Activated CD8-positive, alpha-beta memory T cell treated with anti-CD3 and anti-CD28 coated beads, Interleukin-2, amount 10 ng/mL, durations not matched to agents 7 days and 5 days (primary cell): ENCODE measurements around the gene DAB1. TPM values are rescaled to one million over a fixed set of nuclear protein-coding genes. Genes with fewer than 3 reads are reported as not detected.

ENCODE experiments used
- ATAC-seq: fragments of 150-1000 bp; cut with Tn5 transposase; one replicate; pipeline ENCODE4 v1.10.0; 2021; ENCODE audit warnings: moderate library complexity
- CTCF ChIA-PET: fragments of 350-600 bp; sonication (Branson Sonifier 250); formaldehyde crosslinking; loops from one replicate; lab custom pipeline; 2021; ENCODE audit warnings: antibody characterized with exemption; lab: Charles Lee
- DNase-seq: peaks from one replicate; pipeline ENCODE4 v3.0.0-alpha.2; 2020
- H3K27ac Mint-ChIP-seq: one replicate; pipeline ENCODE4 v1.8.0; 2021; ENCODE audit warnings: mild to moderate bottlenecking, mixed read lengths
- H3K27me3 Mint-ChIP-seq: one replicate; pipeline ENCODE4 v1.8.0; 2021; ENCODE audit warnings: mixed read lengths
- H3K36me3 Mint-ChIP-seq: one replicate; pipeline ENCODE4 v1.8.0; 2021; ENCODE audit warnings: mild to moderate bottlenecking, mixed read lengths
- H3K4me1 Mint-ChIP-seq: one replicate; pipeline ENCODE4 v1.8.0; 2021; ENCODE audit warnings: mixed read lengths
- H3K4me3 Mint-ChIP-seq: one replicate; pipeline ENCODE4 v1.8.0; 2021; ENCODE audit warnings: mild to moderate bottlenecking, moderate library complexity, mixed read lengths
- H3K9me3 Mint-ChIP-seq: one replicate; pipeline ENCODE4 v1.8.0; 2022; ENCODE audit warnings: low read depth, mixed read lengths
- total RNA-seq, 2 experiments: library from RNA; stranded (reverse); gene quantifications; one replicate each; pipeline ENCODE4 v1.2.3, GENCODE V29; 2021

Gene DAB1
- total RNA-seq, 2 experiments from 2014 or later = 0.15 TPM; not detected in 1

DNA sequence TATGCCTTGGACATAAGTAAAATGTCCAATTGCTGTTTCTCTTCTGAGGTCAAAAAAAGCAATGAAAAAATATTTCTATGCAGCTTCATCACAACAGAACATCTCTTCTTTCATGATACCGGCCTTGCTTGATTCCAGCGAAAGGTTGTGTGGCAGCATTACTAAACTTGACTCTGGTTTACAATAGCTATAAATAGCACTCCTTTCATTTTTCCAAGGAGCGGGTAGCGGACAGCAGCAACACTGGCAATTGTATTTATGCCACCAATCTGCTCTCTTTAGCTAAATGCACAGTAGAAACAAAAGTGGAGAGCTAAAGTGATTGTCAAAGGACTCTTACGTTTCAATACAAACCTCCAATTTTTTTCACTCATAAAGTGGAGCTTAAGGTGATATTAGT lies 7.5 kb upstream of the DAB1 start:
- no peaks in the 10 kb centered on the region for H3K4me1 Mint-ChIP-seq

DNA sequence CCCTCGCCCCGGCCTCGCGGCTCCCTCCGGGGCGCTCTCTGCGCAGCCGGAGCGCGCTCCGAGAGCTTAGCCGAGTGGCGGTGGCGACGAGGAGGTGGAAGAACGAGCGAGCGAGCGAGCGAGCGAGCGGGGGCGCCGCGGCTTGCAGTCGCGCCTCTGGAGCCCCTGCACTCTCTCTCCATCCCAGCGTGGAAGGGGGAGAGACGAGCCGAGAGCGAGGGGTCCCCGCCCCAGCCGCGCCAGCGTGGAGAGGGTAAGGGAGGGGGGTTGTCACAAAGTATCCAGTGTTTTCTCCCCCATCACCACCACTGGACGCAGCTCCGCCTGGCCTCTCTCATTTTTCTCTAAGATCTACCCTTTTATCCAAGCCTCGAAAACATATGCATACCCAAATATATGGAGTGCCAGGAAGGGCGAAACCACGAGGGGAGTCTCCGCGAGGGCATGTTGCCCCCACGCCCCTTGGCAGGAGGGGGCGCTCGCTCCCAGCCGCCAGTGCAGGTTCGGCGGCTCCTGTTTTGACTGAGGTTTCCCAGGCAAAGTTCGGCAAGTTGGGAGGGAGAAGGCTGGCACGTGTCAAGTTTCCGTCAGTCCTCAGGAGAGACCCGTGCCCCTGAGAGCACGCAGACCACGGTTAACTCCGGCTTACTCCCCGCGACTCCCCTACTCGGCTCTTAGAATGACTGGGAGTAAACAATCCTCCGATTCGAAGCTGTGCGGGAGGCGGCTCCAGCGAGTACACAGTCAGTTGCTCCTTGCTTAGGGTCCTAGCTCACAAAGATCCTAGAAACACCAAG lies 569 bp upstream of the DAB1 start:
- H3K36me3 Mint-ChIP-seq = no peaks in the 10 kb centered on the region
- peaks cover 56% of the 10 kb centered on the region for H3K27me3 Mint-ChIP-seq
- H3K27ac Mint-ChIP-seq = no peak overlapping the region
- peaks cover 1% of the 10 kb centered on the region for H3K4me1 Mint-ChIP-seq
- H3K4me3 Mint-ChIP-seq = no peak overlapping the region
- no peaks in the 10 kb centered on the region for H3K9me3 Mint-ChIP-seq
- DNase-seq (no peak), ATAC-seq (no peak)
- CTCF ChIA-PET = no interaction called here

More for the DNA sequence above, 7.5 kb upstream of the DAB1 start:
- H3K4me3 Mint-ChIP-seq = no peak overlapping the region
- DNase-seq (no peak), ATAC-seq (no peak)
- no peak overlapping the region for H3K27ac Mint-ChIP-seq
- H3K27me3 Mint-ChIP-seq = peaks cover 1% of the 10 kb centered on the region
- CTCF ChIA-PET = no interaction called here
- no peaks in the 10 kb centered on the region for H3K36me3 Mint-ChIP-seq
- H3K9me3 Mint-ChIP-seq = no peaks in the 10 kb centered on the region

DNA sequence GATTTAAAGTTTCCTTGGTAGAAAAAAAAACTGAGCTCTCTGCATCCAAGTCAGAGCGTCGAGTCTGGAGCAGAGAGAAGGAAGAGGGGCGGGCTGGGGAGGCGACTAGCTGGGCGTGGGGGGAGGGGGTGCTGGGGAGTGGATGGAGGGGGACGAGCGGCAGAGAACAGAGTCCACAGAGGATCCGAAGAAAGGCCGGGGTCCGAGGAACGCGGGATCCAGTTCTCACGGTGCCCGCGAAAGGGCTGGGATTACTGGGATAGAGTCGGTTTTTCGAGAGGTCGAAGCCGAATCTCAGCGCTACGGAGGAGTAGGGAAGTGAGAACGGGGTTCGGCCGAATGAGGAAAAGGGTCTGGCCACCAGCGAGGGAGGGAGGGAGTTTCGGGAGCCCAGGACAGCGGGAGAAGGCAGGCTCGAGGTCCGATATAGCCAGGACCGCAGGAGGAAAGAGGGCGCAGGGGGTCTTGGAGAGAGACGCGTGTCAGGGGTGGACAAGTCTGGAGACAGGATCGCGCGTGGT lies 665 bp downstream of the DAB1 start:
- no peak overlapping the region for H3K27ac Mint-ChIP-seq
- H3K4me1 Mint-ChIP-seq = peaks cover 1% of the 10 kb centered on the region
- no peak overlapping the region for H3K4me3 Mint-ChIP-seq
- no peaks in the 10 kb centered on the region for H3K9me3 Mint-ChIP-seq
- DNase-seq = no peak
- H3K36me3 Mint-ChIP-seq = no peaks in the 10 kb centered on the region
- ATAC-seq = no peak
- CTCF ChIA-PET = no interaction called here
- peaks cover 56% of the 10 kb centered on the region for H3K27me3 Mint-ChIP-seq

DNA sequence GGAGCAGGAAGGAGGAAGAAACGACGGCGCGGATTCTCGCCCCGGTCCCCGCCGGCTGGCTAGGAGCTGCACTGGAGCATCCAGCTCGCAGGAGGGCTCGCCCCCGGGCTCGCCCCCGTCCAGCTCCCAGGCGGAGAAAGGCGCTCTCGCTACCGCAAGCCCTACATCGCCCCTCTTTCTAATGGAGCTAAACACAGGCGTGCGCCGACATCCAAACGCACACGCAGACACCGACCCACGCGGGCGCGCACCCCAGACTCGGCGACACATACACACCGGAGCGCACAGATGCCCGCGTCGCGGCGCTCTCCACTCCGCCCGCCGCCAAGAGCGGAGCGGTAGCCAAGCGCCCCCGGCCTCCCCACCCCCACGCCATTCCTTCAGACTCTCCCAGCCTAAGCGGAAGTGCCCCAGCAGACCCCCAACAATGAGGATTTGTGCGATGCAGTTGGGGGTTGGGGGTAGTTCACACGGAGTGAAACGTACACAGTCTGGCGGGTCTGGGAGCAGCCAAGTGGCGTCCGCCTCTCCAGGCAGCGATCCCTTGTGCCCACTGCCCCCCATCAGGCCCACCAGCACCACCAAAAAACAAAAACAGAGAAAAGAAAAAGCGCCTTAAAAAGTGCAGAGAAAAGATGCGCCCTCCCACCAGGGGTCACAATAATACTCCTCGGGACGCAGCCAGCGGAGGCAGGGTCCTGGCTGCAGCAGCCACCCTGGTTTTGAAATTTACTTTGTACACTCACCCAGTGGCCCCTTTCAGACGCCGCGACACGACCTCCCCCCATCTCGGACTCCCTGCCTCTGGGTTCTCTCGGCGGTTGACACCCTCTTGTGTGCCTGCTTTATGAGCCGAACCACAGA lies 1.4 kb downstream of the DAB1 start:
- Mint-ChIP-seq H3K27me3 (peaks cover 61% of the 10 kb centered on the region), H3K4me3 (no peak overlapping the region), H3K27ac (no peak overlapping the region), H3K9me3 (no peaks in the 10 kb centered on the region), H3K4me1 (peaks cover 1% of the 10 kb centered on the region), H3K36me3 (no peaks in the 10 kb centered on the region)
- CTCF ChIA-PET = no interaction called here
- DNase-seq (no peak), ATAC-seq (no peak)

DNA sequence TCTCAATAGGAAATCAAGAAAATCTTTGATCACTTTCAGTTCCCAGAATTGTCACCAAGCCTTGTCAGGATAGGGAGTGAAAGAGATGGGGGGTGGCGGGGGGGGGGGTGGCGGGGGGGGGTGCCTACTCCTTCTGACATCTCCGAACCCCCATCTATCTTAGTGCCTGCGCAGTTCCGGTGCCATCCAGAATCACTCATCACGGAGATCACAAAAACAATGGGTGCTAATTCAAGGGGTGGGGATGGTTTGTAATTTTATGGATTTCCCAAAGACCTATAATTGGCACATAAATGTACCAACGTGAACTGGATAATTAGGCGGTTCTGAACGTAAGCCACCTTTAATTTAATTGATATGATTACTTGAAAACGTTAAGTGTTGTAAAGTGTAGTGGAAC lies 2.1 kb downstream of the DAB1 start:
- Mint-ChIP-seq H3K36me3 (no peaks in the 10 kb centered on the region), H3K9me3 (no peaks in the 10 kb centered on the region), H3K27me3 (peaks cover 61% of the 10 kb centered on the region), H3K4me3 (no peak overlapping the region), H3K4me1 (peaks cover 1% of the 10 kb centered on the region), H3K27ac (no peak overlapping the region)
- ATAC-seq = no peak
- no peak for DNase-seq
- CTCF ChIA-PET = no interaction called here

DNA sequence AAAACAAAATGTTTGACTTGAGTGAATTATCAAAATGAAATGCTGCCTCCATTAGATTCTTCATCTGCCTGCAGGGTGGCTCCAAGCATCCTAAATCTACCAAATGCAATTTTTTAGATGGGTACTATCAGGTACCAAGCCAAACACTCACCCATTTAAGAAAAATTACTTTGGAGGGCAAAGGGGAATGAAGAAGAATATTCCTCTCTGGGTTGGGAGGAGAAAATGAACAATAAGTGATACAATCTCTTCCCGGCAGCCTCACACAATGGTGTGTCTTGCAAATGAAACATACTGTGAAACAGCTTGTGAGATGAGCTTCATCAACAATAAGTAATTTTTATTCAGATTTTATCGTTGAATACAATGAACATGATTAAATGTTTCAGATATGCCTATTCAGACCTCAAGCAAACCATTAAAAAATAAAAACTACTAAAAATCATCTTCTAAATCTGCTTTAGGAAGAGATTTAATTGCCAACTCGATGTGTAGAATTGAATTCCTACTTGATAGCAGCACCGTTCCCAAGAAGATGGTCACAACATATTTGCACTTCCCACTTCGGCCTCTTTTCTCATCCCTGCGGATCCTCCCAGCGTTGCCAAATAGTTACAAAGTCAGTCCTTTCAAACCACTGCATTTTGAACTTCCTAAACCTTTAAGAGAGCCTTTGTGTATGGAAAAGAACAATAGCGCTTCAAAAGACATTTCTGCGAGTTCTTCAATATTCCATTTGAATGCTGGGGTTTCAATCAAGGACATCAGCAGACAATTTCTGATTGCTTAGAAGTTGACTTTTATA lies 2.7 kb downstream of the DAB1 start:
- Mint-ChIP-seq H3K36me3 (no peaks in the 10 kb centered on the region), H3K27ac (no peak overlapping the region), H3K4me3 (no peak overlapping the region), H3K27me3 (peaks cover 57% of the 10 kb centered on the region), H3K4me1 (peaks cover 1% of the 10 kb centered on the region), H3K9me3 (no peaks in the 10 kb centered on the region)
- ATAC-seq (no peak), DNase-seq (no peak)
- CTCF ChIA-PET = no interaction called here

DNA sequence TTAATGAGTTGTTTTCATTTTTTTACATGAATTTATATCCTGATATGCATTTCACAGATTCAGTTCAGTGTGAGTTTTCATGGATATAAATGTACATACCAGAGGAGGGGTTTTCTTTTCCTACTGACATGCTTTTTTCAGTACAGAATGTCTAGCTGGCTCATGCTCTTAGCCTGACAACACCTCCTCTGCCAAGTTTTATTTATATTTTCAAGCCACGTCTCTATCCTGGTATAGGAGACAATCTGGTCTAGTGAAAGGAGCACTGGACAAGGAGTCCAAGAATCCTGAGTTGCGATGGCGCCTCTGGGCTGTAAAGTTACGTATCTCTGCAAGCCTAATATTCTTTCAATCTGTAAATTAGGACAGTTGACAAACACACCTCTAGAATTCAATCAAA lies 4.9 kb downstream of the DAB1 start:
- H3K4me3 Mint-ChIP-seq = no peak overlapping the region
- no peak for DNase-seq
- ATAC-seq = no peak
- peaks cover 38% of the 10 kb centered on the region for H3K27me3 Mint-ChIP-seq
- H3K9me3 Mint-ChIP-seq = no peaks in the 10 kb centered on the region
- no peaks in the 10 kb centered on the region for H3K36me3 Mint-ChIP-seq
- no peak overlapping the region for H3K27ac Mint-ChIP-seq
- CTCF ChIA-PET = no interaction called here
- H3K4me1 Mint-ChIP-seq = peaks cover 1% of the 10 kb centered on the region

DNA sequence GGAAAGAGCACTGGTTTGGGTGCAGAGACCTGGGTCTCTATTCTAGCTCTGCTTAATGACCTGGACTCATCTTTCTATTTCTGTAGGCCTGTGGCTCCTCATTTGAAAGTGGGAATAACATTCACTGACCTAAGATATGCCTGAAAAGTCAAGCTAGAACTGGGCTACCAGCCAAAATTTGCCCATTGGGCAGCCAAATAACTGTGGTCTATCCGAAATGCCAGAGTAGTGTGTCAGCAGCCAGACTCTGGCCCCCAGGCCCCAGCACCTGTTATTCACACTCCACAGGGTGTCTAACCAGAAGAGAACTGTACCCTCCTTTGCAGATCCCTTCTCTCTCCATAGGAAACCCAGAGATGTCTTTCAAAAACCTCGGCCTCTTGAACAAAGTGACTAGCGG lies 12.6 kb downstream of the DAB1 start:
- Mint-ChIP-seq H3K4me1 (no peaks in the 10 kb centered on the region), H3K9me3 (peaks cover 2% of the 10 kb centered on the region), H3K27me3 (no peaks in the 10 kb centered on the region), H3K4me3 (no peak overlapping the region), H3K27ac (no peak overlapping the region), H3K36me3 (no peaks in the 10 kb centered on the region)
- CTCF ChIA-PET = no interaction called here
- ATAC-seq (no peak), DNase-seq (no peak)

DNA sequence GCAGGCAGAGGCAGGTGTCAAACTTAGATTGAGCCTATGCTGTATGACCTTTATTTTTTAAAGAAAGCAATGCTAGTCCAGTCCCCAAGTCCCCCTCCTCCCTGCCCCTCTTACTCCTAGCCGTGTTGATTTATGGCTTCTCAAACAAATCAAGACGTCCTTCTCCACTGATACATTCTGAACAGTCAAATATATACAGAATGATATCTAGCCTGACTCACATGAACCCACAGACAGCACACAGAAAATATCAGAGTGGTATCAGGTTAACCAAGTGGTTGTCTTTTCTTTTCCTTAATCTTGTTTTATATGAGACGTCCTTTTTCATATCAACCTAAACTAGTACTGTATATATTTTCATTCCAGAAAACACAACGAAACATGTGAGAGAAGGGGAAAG lies 13.4 kb downstream of the DAB1 start:
- CTCF ChIA-PET = no interaction called here
- ATAC-seq = no peak
- peaks cover 2% of the 10 kb centered on the region for H3K9me3 Mint-ChIP-seq
- H3K36me3 Mint-ChIP-seq = no peaks in the 10 kb centered on the region
- DNase-seq = no peak
- no peak overlapping the region for H3K4me3 Mint-ChIP-seq
- no peak overlapping the region for H3K27ac Mint-ChIP-seq
- no peaks in the 10 kb centered on the region for H3K4me1 Mint-ChIP-seq
- H3K27me3 Mint-ChIP-seq = no peaks in the 10 kb centered on the region

DNA sequence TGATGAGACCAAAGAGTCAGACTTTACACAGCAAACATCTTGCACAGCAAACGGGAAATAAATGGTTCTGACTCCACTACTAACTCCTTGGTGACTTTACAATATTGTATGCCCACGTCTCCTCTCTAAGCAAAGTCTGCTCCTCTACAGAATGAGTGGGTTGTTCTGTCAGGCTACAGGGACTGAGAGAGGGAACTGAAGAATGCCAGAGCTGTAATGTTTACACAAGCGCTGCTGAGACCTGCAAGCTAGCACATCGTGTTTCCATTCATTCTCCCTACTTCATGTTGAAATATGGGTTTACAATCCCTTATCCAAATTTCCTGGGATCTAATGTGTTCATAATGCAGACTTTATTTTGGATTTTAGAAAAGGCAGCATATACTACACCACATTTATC lies 15.9 kb downstream of the DAB1 start:
- Mint-ChIP-seq H3K27ac (no peak overlapping the region), H3K4me3 (no peak overlapping the region)
- no peak for ATAC-seq

DNA sequence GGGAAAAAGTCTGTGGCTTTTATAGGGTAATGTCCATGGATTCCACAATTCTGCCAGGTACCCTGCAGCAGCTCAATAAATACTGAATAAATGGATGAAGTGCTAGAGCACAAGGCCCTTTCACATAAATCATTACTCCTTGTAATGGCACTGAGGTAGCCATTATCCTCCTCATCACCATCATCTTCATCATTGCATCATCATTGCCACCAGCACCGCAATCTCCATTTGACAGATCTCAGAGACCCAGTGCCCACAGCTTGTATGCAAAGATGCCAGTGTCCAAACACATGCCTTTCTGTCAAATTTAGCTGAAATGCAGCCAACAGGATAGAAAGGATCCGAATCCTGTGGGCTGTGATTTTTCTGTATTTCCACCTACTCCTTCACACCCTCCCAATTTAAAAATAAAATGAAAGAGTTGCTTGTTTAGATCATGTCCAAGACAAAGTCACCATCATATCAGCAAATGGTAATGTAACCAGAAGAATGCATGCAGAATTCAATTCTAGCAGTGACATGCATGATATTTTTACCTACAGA lies 17.4 kb downstream of the DAB1 start:
- Mint-ChIP-seq H3K4me1 (no peaks in the 10 kb centered on the region), H3K36me3 (no peaks in the 10 kb centered on the region), H3K4me3 (no peak overlapping the region), H3K9me3 (no peaks in the 10 kb centered on the region), H3K27ac (no peak overlapping the region), H3K27me3 (no peaks in the 10 kb centered on the region)
- DNase-seq (no peak), ATAC-seq (no peak)
- CTCF ChIA-PET = no interaction called here

More for the DNA sequence above, 15.9 kb downstream of the DAB1 start:
- CTCF ChIA-PET = no interaction called here
- DNase-seq = no peak
- H3K36me3 Mint-ChIP-seq = no peaks in the 10 kb centered on the region
- no peaks in the 10 kb centered on the region for H3K27me3 Mint-ChIP-seq
- no peaks in the 10 kb centered on the region for H3K4me1 Mint-ChIP-seq
- H3K9me3 Mint-ChIP-seq = no peaks in the 10 kb centered on the region

DNA sequence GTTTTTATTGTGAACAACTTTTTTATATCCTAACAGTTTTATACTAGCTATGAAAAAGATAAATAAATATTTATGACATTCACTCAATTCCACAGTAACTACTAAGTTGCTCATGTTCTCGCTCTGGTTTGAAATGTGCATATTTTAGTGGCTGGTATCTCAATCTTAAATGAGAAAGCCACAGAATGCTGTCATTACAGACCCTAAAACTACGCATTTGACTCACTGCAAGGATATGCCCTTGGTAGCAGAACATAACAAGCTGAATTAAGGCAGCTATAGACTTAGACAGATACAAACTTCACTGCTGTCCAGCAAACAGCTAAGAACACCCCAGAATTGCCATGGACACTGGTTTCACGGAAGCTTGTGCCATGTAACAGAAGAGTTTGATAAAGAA lies 19.0 kb downstream of the DAB1 start:
- Mint-ChIP-seq H3K27me3 (no peaks in the 10 kb centered on the region), H3K36me3 (no peaks in the 10 kb centered on the region), H3K9me3 (no peaks in the 10 kb centered on the region), H3K4me1 (no peaks in the 10 kb centered on the region), H3K27ac (no peak overlapping the region), H3K4me3 (no peak overlapping the region)
- ATAC-seq (no peak), DNase-seq (no peak)
- CTCF ChIA-PET = no interaction called here

DNA sequence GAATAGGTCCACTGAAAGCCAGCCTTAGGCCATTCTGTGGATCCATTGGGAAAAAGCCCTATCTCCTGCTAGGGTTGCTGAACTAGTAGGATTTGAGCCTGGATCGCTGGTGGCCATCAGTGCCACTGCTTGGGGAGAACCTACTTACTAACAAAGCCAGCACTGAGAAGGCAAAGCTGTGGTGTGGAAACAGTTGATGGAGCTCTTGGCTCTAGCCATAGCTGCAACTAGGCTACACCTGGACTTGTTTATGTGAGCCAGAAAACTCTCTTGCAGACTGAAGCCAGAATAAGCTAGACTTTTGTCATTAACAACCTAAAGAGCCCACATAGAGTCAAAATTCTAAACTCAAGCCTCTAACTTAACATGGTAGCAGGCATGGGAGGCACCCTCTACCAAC lies 20.7 kb downstream of the DAB1 start:
- Mint-ChIP-seq H3K4me3 (no peak overlapping the region), H3K4me1 (no peaks in the 10 kb centered on the region), H3K36me3 (no peaks in the 10 kb centered on the region), H3K27me3 (no peaks in the 10 kb centered on the region), H3K27ac (no peak overlapping the region), H3K9me3 (no peaks in the 10 kb centered on the region)
- DNase-seq (no peak), ATAC-seq (no peak)
- CTCF ChIA-PET = no interaction called here
